GM23338 (cell line): ENCODE data around the gene KDM1A.
"Not testable (repeated sequence)": the region's sequence is repeated elsewhere in the genome, so short reads cannot be mapped to it uniquely, and the experiment has no call there.

Source experiments
- EZH2 ChIP-seq: fragments of 200-600 bp; sonication (generic); IDR thresholded peaks from one replicate; pipeline ENCODE4 v1.8.0; 2017; ENCODE audit warnings: antibody characterized with exemption, mild to moderate bottlenecking, low read depth; ENCODE audit not compliant: unreplicated experiment
- EZH2phosphoT487 ChIP-seq: fragments of 200-600 bp; sonication (generic); IDR thresholded peaks from one replicate; pipeline ENCODE4 v1.8.1; 2018; ENCODE audit warnings: antibody characterized with exemption; ENCODE audit not compliant: unreplicated experiment

GRCh38 chr1:22980471-22980790, 38.8 kb upstream of the KDM1A start:
- TF ChIP-seq EZH2, EZH2phosphoT487: not testable (repeated sequence)
